Muscle layer of colon (tissue), 2 donors: ENCODE measurements around the gene DNAJB13.

Experiments
- H3K27ac ChIP-seq: one replicate; pipeline ENCODE4 v1.7.0; 2013; ENCODE audit warnings: low read depth, mild to moderate bottlenecking, low read length, moderate library complexity
- H3K27me3 ChIP-seq, 2 donors: one replicate each; pipeline ENCODE4 v1.7.0; 2013; ENCODE audit warnings: low read length in 2 of 2, mild to moderate bottlenecking in 2 of 2; ENCODE audit not compliant: insufficient read depth in 2 of 2, control insufficient read depth in 1 of 2
- H3K36me3 ChIP-seq: one replicate; pipeline ENCODE4 v1.7.0; 2013; ENCODE audit warnings: mild to moderate bottlenecking, low read length; ENCODE audit not compliant: insufficient read depth
- H3K4me1 ChIP-seq: one replicate; pipeline ENCODE4 v1.7.0; 2013; ENCODE audit warnings: mild to moderate bottlenecking, low read length; ENCODE audit not compliant: insufficient read depth
- H3K4me3 ChIP-seq, 2 donors: one replicate each; pipeline ENCODE4 v1.7.0; 2013; ENCODE audit warnings: low read length in 2 of 2, low read depth in 1 of 2, mild to moderate bottlenecking in 1 of 2, moderate library complexity in 1 of 2
- H3K9ac ChIP-seq: one replicate; pipeline ENCODE4 v1.7.0; 2013; ENCODE audit warnings: low read length
- H3K9me3 ChIP-seq: one replicate; pipeline ENCODE4 v1.7.0; 2013; ENCODE audit warnings: mild to moderate bottlenecking, low read length
- donor health status: abdominal sarcoma.
- donor health status: Adenocarcinoma of cecum.

The DNAJB13 gene

GRCh38 chr11:73995247-73995646 lies 44.4 kb downstream of the DNAJB13 start:
- Histone ChIP-seq H3K36me3 (no peaks in the 10 kb centered on the region), H3K9me3 (no peaks in the 10 kb centered on the region), H3K27me3 (no peaks in the 10 kb centered on the region), H3K27ac (no peak overlapping the region), H3K4me3 (no peak overlapping the region), H3K9ac (no peak overlapping the region), H3K4me1 (no peaks in the 10 kb centered on the region)

- Histone ChIP-seq H3K9ac (no peak overlapping the region), H3K9me3 (no peaks in the 10 kb centered on the region), H3K4me1 (no peaks in the 10 kb centered on the region), H3K36me3 (no peaks in the 10 kb centered on the region), H3K27me3 (no peaks in the 10 kb centered on the region), H3K4me3 (no peak overlapping the region), H3K27ac (no peak overlapping the region)
Observed at GRCh38 chr11:73995731-73996130, 44.9 kb downstream of the DNAJB13 start.

- no peaks in the 10 kb centered on the region for H3K4me1 ChIP-seq
- H3K4me3 ChIP-seq, result no peak overlapping the region
- no peaks in the 10 kb centered on the region for H3K9me3 ChIP-seq
- no peaks in the 10 kb centered on the region for H3K36me3 ChIP-seq
- H3K27me3 ChIP-seq, result no peaks in the 10 kb centered on the region
- no peak overlapping the region for H3K27ac ChIP-seq
- H3K9ac ChIP-seq, result no peak overlapping the region
Observed at GRCh38 chr11:73996161-73996747, 45.4 kb downstream of the DNAJB13 start.

- no peaks in the 10 kb centered on the region for H3K4me1 ChIP-seq
- H3K36me3 ChIP-seq, result no peaks in the 10 kb centered on the region
- no peak overlapping the region for H3K9ac ChIP-seq
- no peaks in the 10 kb centered on the region for H3K27me3 ChIP-seq
- H3K4me3 ChIP-seq, result no peak overlapping the region
- no peaks in the 10 kb centered on the region for H3K9me3 ChIP-seq
- no peak overlapping the region for H3K27ac ChIP-seq
Observed at GRCh38 chr11:73997120-73997770, 46.4 kb downstream of the DNAJB13 start.

- Histone ChIP-seq H3K27me3 (no peaks in the 10 kb centered on the region), H3K4me3 (no peak overlapping the region), H3K9ac (no peak overlapping the region), H3K9me3 (no peaks in the 10 kb centered on the region), H3K36me3 (no peaks in the 10 kb centered on the region), H3K4me1 (no peaks in the 10 kb centered on the region), H3K27ac (no peak overlapping the region)
Observed at GRCh38 chr11:73998846-73999575, 48.2 kb downstream of the DNAJB13 start.

GRCh38 chr11:73999581-74000306 lies 48.9 kb downstream of the DNAJB13 start:
- no peaks in the 10 kb centered on the region for H3K9me3 ChIP-seq
- H3K4me1 ChIP-seq, result no peaks in the 10 kb centered on the region
- no peak overlapping the region for H3K4me3 ChIP-seq
- H3K36me3 ChIP-seq, result no peaks in the 10 kb centered on the region
- no peak overlapping the region for H3K9ac ChIP-seq
- no peak overlapping the region for H3K27ac ChIP-seq
- no peaks in the 10 kb centered on the region for H3K27me3 ChIP-seq

- Histone ChIP-seq H3K27ac (no peak overlapping the region), H3K4me1 (no peaks in the 10 kb centered on the region), H3K27me3 (no peaks in the 10 kb centered on the region), H3K36me3 (no peaks in the 10 kb centered on the region), H3K9ac (no peak overlapping the region), H3K4me3 (no peak overlapping the region), H3K9me3 (no peaks in the 10 kb centered on the region)
Observed at GRCh38 chr11:74000307-74001133, 49.7 kb downstream of the DNAJB13 start.

GRCh38 chr11:74001822-74002286 lies 51.0 kb downstream of the DNAJB13 start:
- no peak overlapping the region for H3K4me3 ChIP-seq
- H3K4me1 ChIP-seq, result no peaks in the 10 kb centered on the region
- H3K9me3 ChIP-seq, result no peaks in the 10 kb centered on the region
- no peaks in the 10 kb centered on the region for H3K36me3 ChIP-seq
- H3K9ac ChIP-seq, result no peak overlapping the region
- H3K27me3 ChIP-seq, result no peaks in the 10 kb centered on the region
- no peak overlapping the region for H3K27ac ChIP-seq

- Histone ChIP-seq H3K9ac (no peak overlapping the region), H3K4me1 (no peaks in the 10 kb centered on the region), H3K4me3 (no peak overlapping the region), H3K36me3 (no peaks in the 10 kb centered on the region), H3K27me3 (no peaks in the 10 kb centered on the region), H3K9me3 (no peaks in the 10 kb centered on the region), H3K27ac (no peak overlapping the region)
Observed at GRCh38 chr11:74002832-74003231, 52.0 kb downstream of the DNAJB13 start.

- Histone ChIP-seq H3K27ac (no peak overlapping the region), H3K9me3 (no peaks in the 10 kb centered on the region), H3K36me3 (no peaks in the 10 kb centered on the region), H3K4me1 (no peaks in the 10 kb centered on the region), H3K4me3 (no peak overlapping the region), H3K27me3 (no peaks in the 10 kb centered on the region), H3K9ac (no peak overlapping the region)
Observed at GRCh38 chr11:74004046-74004695, 53.3 kb downstream of the DNAJB13 start.
